Stimulated activated CD4-positive, alpha-beta T cell treated with anti-CD3 and anti-CD28 coated beads, Interleukin-4, amount 100 ng/mL, for 4 hours (primary cell): ENCODE results near the gene SERTAD3.
"Not testable (repeated sequence)": the region's sequence is repeated elsewhere in the genome, so short reads cannot be mapped to it uniquely, and the experiment has no call there.

Source experiments
- DNase-seq, 2 experiments: peaks; one replicate each; pipeline ENCODE4 v3.0.0-alpha.2; 2020

SERTAD3 gene

DNA sequence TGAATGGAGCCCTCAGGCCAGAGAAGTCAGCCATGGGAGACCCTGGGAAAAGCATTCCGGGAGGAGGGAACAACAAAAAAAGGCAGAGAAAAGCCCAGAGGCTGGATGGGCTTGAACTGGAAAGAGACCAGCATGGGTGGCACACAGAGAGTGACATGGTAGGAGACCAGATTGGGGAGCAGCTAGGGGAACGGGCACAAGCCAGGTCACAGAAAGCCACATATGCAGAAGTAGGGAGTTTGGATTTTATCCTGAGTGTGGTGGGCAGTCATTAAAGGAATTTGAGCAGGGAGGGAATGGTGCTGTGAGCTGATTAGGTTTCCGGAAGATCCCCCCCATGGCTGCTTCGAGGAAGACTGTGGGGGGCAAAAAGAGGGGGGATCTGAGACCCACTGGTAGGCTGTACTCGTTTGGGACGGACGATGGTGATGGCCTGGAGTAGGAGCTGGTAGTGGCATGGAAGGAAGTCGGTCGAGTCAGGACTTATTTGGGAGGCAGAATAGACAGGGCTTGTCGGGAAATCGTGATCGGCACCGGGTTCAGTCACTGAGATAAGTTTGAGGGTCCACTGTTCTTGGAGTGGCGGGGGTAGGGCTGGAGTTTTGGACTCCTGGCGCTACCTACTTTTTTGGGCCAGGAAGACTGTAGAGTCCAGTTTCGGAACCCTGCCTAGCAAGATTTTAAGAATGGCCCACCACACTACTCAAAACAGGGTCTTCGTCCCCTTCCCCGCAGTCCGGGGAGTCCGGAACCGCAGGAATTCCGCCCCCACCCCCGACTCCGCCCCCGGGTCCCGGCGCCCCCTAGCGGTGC is 19.3 kb downstream of the SERTAD3 start:
- DNase-seq: peak in 1 of 2 experiments; percentile 12

DNA sequence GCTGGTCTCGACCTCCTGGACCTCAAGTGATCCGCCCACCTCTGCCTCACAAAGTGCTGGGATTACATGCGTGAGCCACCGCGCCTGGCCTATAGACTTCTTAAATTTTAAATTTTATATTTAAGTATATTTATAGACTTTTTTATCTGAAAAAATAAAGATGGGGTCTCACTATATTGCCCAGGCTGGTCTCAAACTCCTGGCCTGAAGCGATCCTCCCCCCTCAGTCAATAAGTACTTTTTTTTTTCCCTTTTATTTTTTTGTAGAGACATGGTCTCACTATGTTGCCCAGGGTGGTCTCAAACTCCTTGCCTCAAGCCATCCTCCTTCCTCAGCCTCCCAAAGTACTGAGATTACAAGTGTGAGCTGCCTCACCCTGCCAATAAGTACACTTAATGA is 20.2 kb downstream of the SERTAD3 start:
- no peak for DNase-seq

DNA sequence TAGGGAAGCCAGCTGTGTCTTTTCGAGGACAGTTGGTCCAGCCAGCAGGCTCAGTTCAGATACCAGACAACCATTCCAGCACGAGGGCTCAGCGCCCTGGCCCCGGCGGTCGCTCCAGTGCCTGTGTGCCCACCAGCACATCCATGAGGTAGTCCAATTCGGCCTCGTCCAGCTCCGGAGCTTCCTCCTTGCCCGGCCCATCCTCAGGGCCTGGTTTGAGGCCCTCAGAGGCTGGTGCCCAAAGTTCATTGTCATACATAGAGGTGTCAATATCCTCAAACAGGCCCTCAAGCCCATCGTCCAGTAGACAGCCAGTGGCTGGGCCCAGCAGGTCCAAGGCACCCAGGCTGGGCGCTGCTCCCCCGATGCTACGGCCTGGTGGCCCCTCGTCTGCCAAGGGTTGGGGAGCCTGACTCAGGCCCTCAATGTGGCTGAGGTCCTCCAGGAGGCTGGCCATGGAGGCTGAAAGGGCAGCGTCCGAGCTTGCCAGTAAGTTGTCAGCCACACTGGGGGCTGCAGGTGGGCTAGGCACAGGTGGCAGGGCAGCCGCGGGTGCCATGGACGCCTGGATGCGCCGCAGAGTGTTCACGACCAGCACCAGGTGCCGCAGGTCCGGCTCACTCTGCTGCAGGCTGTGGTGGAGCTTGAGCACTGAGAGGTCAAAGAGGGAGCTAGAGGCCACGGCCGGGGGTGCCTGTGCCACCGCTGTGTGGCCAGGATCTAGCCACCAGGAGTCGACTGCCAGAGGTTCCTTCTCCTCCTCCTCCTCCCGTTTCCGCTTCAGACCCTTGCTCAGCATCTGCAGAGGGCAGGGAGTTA is 21.2 kb downstream of the SERTAD3 start:
- no peak for DNase-seq

DNA sequence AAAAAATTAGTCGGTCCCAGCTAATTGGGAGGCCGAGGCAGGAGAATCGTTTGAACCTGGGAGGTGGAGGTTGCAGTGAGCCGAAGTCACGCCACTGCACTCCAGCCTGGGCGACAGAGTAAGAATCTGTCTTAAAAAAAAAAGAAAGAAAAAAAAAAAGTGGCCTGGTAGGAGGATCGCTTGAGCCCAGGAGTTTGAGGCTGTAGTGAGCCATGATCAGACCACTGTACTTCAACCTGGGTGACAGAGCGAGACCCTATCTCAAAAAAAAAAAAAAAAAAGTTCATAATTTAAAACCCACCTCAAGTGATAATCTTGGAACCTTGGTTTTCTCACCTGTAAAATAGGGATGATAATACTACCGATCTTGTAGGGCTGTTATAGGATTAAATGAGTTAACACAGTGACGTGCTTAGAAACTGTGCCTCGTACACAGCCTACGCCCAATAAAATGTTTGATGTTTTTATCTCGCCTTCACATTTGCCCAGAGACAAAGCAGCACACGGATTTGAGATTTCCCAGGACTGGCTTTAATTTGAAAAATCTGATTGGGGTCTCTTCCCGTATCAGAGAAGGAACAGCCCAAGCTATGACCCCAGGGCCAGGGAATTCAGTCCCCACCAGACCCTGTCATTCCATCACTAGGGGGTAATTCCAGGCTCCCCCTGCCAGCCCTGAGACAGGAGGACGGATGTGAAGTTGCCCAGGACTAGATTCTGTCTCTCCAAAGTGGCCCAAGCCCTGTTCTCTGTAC is 22.0 kb downstream of the SERTAD3 start:
- no peak for DNase-seq

DNA sequence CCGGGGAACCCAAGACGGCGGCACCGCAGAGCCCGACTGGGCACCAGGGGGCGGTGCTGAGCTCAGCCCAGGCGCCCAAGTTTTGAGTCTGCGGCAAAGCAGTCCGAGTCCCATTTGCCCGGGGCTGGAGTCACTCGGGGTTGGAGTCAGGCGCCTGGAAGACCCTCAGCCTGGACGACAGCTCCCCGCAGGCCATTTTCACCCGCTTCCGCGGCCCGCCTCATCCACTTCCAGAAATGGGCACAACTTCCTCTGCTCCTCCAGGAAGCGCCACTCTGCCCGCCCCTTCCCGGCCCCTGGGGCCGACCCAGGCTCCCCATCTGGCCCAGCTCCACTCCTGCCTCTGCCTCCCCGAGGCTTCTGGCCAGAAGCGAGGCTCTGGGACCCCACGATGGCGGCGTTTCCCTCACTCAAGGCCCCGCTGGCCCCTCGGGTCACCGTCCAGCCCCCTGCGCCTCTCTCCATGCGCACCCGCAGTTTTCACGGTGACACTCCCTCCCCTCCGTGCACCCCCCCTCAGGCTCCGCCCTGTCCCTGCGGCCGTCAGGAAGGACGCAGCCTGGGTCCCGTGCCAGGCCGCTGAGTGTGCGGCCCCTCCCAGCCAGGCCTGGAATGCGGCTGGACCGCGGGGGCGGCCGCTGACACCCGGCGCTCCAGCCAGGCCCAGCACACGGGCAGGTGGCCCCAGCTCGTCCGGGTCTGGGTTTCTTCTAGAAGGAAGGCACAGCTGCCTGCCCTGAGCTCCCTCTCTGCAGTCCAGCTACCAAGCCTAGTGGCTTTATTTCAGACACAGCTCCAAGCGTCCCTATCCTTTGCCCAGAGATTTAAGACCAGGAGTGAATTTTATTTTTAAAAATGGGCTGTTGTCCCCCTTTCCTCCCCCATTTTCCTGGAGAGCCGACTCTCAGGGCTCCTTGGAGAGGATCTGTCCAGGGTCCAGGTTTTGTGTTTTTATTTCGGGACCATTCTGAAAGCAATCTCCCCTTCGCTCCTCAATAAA is 23.1 kb downstream of the SERTAD3 start:
- DNase-seq: peak; percentile 63 to 67

DNA sequence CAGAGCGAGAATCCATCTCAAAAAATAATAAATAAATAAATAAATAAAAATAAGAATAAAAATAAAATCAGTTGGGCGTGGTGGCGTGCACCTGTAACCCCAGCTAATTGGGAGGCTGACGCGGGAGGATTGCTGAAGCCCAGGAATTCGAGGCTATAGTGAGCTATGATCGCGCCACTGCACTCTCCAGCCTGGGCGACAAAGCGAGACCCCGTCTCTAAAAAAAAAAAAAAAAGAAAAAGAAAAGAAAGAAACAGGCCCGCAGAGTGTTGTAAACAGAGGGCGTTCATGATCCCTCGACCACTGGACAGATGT is 23.7 kb downstream of the SERTAD3 start:
- DNase-seq: no peak

DNA sequence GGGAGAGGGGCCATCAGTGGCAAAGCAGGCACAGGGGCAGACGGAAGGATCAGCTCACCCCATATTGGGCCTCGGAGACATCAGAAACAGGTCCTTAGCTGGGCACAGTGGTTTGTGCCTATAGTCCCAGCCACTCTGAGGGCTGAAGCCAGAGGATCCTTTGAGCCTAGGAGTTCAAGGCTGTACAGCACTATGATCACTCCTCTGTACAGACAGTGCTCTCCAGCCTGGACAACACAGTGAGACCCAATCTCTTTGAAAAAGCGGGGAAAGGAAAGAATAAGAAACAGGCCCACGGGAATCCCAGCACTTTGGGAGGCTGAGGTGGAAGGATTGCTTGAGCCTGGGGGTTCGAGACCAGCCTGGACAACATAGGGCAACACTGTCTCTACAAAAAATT is 24.4 kb downstream of the SERTAD3 start:
- no peak for DNase-seq

DNA sequence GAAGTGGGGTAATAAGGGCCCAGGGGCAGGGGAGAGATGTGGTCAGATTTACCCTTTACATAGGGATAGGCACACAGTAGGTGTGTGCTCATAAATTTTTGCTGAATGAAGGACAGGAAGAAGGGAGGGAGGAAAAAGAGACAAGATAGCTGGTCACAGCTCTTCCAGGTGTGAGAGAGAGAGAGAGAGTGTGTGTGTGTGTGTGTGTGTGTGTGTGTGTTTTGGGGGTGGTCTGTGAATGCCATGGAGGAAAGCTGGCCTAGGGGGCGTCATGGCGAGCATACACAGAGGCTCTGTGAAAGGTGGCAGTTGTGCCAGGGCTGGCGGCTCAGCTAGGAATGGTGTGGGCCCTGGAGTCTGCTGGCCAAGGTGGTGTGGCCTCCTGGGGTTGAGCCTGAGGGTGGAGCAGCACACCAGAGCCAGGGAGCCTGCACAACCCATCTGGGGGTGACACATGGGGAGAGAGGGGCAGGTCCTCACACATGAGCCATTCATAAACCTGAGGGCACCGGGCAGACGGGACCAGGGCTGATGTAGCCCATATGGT is 25.0 kb downstream of the SERTAD3 start:
- no peak for DNase-seq

DNA sequence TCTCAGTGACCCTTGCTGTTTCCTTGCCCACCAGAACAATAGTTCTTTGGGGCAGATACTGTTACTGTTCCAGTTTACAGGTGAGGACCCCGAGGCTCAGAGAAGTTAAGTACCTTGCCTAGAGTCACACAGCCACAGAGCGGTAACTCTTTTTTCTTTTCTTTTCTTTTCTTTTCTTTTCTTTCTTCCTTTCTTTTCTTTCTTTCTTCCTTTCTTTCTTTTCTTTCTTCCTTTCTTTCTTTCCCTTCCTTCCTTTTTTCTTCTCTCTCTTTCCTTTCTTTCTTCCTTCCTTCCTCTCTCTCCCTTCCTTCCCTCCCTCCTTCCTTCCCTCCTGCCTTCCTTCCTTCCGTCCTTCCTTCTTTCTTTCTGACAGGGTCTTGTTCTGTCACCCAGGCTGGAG is 26.1 kb downstream of the SERTAD3 start:
- no peak for DNase-seq

DNA sequence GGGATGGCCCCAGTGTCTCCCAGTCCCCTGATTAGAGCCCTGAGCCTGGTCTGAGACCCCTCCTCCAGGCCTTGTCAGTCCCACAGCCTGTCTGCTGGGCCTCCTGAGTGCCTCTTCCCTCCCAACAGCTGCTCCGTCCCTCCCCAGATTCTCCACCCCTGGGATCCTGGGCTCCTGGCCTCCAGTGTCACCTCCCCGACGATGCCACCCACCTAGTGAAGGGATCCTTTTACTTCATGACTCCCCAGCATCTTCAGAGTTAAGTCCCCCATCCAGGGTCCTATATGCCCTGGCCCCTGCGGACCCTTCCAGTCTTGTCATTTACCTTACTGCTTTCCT is 26.5 kb downstream of the SERTAD3 start:
- no peak for DNase-seq

DNA sequence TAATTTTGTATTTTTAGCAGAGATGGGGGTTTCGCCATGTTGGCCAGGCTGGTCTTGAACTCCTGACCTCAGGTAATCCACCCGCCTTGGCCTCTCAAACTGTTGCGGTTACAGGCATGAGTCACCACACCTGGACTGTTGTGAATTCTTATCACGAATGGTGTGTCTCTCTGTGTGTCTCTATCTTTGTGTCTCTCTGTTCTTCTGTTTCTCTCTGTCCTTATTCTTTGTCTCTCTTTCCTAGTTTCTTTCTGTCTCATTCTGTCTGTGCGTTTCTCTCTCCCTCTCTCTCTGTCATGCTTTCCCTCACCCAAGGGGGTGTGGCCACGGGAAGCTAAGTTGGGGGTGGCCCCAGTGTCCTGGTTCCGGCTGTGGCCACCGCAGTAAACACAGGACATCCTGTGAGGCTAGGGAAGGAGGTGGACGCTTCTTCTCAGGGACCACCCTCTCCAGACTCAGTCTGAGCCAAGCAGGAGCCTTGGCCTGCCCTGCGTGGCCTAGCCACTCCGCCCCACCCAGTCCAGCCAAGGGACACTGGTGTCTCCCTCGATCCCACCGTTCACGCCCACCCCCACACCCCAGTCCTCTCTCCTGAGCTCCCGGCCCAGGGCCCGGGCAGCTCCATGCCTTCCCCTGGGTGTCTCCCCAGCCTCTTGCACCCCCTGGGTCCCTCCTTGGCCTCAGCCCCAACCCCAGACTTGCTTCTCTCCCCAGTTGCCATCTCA is 27.1 kb downstream of the SERTAD3 start:
- no peak for DNase-seq

DNA sequence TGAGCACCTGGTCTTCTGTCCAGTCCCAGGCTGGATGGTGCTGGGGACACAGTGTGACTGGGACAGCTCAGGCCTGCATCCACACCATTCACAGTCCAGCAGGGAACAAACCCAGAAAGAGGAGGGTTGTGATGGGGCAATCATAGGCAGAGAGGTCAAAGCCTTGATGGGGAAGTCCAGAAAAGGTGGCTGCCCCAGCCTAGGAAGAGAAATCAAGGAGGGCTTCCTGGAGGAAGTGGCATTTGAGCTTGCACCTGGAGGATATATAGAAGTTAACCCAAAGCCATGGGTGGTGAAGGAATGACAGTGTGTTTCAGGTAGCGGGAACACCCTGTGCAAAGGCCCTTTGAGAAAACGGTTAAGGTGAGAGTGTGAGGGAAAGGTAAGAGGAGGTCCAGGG is 28.4 kb downstream of the SERTAD3 start:
- no peak for DNase-seq

DNA sequence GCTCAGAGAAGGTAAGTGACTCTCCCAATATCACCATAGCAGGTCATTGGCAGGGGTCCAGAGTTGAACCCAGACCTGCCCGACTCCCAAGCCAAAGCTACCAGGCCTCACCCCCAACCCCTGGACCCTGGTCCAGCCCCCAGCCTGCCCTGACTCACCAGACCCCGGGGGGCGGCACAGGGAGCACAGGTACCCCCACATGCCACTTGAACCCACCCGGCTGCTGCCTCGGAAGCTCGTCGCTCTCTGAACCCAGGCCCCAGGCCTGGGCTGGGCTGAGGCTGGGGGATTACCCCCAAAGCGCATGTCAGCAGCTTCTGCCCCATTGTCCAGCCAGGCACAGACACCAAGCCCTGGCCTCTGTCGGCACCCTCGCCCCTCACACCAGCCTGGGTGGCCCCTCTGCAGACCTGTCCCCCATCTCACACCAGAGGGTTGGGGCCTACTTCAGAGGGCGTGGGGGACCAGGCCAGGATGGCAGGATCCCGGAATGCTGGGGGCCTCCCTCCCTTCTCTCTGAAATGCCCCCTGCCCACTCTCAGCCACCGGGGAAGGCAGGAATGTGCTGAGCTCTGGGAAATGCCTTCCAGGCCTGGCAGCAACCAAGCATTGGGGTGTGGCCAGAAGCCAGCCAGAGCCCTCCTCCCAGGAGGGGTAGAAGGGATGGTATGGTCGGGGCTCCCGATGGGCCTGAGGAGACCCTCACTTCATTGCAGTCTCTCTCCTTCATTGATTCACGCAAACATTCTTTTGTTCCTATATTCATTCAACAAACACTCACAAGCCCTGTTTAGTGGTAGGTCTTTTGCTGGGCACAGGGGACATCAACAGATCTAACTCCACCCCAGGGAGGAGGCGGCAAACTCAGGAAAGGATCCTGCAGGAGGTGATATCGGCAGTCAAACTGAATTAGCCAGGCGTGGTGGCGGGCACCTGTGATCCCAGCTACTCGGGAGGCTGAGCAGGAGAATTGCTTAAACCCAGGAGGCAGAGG is 29.3 kb downstream of the SERTAD3 start:
- no peak for DNase-seq

DNA sequence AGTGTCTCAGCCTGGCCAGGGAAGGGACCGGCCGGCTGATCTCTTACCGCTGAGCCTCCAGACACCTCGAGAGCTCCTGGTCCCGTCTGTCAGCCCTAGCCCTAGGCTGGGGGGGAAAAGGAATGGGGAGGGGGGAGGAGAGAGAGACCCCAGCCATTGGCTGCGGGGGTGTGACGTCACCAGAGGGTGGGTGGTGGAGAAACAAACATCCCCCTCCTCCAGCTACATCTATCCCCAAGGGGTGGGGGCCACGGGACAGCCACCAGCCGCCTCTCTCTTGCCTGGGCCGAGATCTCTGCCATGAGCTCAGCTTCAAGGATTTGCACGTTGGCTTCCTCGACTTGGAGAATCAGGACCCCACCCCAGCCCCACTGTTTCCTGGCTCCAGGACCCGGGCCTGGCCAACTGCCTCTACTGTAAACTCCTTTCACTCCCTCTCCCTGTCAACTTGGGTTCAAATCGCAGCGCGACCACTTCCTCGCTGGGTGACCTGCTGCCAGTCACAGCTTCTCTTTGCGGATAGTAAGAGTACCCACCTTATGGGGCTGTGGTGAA is 30.8 kb downstream of the SERTAD3 start, which contains the start of gene PRX:
Gene PRX, minus strand, starts transcription at position 88 of the 555 bp plus-strand sequence. CDS start 5,446 bp downstream, outside the sequence.
- DNase-seq: no peak

DNA sequence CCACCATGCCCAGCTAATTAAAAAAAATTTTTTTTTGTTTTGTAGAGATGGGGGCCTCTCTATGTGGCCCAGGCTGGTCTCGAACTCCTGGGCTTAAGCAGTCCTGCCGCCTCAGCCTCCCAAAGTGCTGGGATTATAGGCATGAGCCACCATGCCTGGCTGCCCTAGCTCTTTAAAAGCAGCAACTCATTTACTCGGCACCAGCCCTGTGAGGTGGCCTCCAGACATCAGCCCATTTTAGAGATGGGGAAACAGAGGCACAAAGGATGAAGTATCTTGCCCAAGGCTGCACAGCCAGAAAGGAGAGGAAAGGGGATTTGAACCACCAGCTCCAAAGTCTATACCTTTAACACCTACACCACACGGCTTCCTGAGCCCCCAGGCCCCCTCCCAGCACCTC is 31.3 kb downstream of the SERTAD3 start:
- DNase-seq: no peak

DNA sequence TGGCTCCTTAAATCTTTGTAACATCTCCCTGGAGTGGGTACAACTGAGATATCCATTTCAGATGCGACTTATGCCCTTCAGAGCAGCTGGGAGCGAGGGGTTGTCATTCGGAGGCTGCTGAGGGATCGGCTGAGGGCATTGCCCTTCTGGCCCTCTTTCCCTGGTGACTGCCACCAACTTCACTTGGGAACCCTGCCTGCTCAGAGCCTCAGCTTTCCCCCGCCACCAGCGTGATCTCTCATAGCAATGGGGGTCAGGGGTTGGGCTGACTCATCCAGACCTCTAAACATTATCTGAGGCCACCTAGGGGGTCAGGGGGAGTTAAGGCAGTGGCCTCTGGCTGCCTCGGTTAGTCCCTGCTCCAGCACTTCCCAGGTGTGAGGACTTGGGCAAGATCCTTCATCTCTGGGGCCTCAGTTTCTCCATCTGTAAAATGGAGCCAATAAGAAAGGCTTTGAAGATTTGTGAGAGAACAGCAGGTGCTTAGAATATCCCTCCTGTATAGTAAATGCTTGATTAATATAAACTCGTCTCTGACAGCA is 32.1 kb downstream of the SERTAD3 start:
- DNase-seq: no peak

DNA sequence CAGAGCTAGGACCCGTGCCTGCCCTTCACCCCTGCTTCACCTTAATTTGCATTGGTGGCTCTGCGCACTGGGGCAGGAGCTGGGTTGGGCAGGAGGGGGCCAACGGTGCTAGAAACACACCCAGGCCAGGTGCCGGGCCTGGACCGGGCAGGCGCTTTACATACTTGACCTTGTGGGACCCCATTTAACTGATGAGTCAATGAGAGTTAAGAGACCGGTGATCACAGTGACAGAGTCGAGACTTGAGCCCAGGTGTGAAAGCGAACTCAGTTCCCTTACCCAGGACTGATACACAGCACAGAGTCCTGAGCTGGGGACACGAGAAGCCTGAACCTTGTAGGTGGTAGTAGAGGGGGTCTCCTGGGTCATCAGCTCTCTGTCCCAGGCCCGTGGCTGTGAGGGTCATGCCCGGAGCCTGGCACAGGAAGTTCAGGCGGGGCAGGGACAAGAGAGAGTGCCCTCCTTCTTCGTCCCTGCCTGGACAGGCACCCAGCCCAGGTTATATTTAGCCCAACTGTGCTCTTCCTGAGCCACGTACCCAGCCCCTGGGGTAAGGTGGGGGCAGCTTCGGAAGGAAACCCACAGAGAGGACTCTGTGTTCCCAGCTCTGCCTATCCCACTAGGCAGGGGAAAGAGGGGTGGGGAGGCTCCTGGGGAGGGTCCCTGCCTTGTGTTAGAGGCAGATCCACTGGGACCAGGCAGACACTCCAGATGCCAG is 32.9 kb downstream of the SERTAD3 start:
- DNase-seq: no peak

DNA sequence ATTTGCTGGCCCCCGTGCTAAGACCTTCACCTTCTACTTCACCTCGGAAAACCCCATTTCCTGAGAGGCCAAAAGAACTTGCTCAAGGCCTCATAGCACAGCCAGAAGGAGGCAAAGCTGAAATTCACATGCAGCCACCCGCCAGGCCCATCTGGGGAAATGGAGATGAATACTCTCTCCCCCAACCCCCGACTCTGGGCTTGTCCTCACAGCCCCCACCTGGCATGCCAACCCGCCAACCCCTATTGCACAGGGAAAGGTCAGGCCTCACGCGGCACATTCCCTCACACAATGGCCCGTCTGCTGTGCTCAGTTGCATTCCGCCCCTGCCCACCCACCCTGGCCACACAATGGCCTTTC is 34.1 kb downstream of the SERTAD3 start:
- no peak for DNase-seq

DNA sequence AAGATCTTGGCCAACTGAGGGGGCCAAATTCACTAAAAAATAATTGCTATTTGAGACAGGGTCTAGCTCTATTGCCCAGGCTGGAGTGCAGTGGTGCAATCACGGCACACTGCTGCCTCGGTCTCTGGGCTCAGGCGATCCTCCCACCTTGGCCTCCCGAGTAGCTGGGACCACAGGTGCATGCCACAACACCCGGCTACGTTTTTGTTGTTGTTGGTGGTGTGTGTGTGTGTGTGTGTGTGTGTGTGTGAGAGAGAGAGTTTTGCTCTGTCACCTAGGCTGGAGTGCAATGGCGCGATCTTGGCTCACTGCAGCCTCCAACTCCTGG is 35.6 kb downstream of the SERTAD3 start:
- DNase-seq: not testable (repeated sequence)
